HG03432 (cell line): ENCODE data around the gene GALNT18.

ENCODE experiments used
- ATAC-seq: cut with Tn5 transposase; IDR thresholded peaks from one replicate; pipeline ENCODE4 v1.9.1; 2021; ENCODE audit warnings: mild to moderate bottlenecking, moderate library complexity; ENCODE audit not compliant: unreplicated experiment

The GALNT18 gene

DNA sequence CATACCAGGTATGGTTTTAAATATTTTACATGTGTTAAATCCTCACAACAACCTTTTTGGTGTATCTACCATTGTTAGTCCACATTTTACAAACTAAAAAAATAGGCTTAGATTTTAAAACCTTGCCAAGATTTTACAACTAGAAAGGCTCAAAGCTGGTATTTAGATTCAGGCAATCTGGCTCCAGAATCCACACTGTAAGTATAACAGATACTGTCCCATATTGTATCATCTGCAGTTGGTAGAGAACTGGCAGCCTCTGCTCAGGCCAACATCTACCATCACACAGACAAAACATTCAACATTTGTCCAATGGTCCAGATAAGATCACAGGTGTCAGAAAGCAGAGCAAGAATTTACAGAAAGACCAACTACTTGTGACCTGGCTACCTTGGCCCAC lies 299.7 kb downstream of the GALNT18 start:
- no peak for ATAC-seq

DNA sequence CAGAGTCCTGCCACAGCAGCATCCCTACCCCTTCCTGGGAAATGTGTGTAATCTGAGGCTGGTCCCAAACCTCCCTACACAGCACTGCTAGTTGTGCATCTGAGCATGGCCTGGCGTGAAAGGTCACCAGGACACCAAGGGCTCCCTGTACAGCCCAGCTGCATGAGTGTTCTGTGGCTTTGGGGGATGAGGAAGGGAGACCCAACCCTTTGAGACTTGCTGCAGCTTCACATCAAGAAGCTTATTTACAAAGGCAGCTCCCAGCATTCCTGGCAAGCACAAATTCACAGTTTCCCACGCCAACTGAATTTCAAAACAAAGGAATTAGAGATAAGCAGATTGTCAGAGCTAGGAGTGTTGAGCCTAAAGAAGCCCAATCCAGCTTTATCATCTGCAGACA lies 301.0 kb downstream of the GALNT18 start:
- no peak for ATAC-seq

DNA sequence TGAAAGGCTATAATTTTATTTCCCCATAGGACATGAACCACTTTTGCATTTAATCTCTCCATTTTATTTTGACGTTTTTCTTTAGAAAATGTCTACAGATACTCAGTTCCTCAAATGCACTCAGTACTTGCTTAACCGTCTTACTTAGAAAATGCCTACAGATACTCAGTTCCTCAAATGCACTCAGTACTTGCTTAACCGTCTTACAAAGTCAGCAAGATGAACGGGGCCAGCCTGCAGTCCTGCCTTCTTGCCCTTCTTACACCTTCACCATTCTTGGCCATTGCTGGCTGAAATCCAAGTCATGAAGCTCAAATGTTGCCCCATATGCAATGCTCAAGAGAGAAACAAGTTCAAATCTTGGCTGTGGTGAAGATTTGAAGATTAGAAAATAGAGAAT lies 302.8 kb downstream of the GALNT18 start:
- no peak for ATAC-seq

DNA sequence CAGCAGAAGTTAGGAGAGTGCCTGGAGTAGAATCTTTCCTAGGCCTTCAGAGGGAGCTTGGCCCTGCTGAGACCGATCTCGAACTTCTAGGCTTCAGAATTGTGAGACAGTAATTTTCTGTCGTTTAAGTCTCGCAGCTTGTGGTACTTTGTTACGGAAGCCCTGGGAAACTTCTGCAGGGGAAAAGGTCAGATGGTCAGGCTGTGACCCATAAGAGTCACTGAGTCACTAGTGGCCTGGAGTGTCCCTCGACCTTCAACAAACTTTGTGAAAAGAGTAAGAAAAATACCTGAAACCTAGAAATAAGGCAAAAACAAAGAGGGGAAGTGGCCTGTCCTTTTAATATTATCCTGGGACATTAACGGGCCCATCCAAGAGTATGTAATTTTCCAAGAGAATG lies 303.3 kb downstream of the GALNT18 start:
- no peak for ATAC-seq

DNA sequence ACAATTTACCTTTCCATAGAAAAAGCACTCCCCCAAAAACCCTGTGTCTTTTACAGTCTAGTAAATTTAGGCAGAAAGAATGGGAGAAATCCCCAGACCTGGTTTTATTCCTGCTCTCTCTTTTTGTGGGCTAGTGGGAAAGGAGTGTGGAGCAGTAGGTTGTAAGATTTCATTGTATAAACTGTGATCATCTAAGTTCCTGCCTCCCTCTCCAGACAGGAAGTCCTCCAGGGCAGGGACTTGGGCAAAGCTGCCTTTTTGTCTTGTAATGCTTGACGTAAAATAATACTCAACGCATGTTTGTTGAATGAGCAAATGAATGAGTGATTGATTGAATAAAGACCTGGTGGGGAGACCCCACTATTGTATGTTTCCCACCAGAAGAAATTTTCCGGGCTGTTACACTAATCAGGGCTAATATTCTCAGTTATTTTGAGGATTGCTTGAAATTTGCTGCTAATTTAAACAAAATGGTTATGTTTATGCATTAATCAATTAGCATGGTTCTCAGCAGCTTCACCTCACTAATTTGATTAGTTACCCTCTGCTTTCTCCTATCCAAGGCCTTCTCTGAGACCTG lies 305.1 kb downstream of the GALNT18 start:
- no peak for ATAC-seq

DNA sequence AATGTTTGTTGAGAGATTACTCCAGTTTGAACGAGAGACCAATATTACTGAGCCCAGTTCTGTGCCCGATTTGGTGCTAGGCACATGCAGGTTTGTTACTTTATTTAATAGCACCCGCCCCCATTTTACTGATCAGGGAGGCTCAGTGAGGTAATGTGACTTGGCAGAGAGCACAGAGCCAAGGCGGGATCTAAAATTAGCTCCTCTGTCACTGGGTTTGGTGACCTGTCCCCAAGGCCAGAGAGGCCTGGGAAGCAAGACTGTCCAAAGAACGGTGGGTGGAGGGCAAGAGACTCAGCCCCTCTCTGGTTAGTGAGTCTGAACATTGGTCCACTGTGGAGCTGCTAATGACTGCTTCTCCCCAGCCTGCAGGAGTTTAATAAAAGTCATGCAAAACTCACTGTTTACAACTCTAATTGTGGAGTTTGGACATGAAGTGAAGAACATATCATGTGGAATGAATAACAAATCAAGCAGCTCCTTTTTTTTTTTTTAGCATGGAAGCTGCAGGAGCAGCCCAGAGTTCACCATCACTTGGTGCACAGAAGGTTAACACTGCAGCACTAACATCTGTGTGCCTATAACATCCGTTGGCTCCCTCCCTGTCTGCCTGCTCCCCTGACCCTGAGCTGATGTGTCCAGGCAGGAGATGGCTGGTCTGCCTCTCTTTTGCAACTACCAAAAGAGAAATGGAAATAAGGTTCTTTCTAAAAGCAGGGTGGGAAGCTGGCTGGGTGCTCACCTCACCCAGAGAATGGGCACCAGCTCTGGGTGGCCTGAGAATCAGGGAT lies 307.7 kb downstream of the GALNT18 start:
- ATAC-seq, result no peak

DNA sequence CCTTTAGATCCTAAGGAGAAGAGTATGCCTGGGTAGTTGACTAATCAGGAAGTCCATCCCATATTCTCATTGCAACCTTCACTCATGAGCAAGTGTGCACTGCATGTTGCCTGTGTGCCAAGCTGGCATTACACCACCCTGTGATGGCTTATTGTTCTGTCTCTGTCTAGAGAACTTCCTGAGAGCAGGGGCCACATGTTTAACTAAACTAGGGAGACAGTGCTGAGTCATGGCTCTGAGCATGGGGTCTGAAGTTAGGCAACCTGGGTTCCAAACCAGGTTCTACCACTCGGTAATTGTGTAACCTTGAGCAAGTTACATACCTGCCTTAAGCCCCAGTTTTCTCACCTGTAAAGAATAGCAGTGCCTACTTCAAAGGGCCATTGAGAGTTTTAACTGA lies 308.4 kb downstream of the GALNT18 start:
- ATAC-seq, result no peak

DNA sequence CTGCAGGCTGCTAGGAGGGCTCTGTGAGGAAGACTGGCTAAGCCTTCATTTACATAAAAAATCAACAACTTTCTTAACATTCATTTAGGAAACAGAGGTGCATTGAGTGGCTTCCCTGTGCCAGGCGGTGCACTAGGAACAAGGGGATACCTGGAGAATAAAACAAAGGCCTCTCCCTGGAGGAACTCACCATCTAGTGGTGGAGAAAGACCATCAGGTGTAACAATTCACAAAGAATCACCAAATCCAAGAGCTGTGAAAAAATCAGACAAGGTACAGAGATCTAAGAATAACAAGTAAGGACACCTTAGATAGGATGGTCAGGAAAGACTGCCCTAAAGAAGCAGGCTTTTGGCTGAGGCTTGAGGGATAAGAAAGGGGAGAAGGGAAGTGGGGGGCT lies 309.1 kb downstream of the GALNT18 start:
- no peak for ATAC-seq

DNA sequence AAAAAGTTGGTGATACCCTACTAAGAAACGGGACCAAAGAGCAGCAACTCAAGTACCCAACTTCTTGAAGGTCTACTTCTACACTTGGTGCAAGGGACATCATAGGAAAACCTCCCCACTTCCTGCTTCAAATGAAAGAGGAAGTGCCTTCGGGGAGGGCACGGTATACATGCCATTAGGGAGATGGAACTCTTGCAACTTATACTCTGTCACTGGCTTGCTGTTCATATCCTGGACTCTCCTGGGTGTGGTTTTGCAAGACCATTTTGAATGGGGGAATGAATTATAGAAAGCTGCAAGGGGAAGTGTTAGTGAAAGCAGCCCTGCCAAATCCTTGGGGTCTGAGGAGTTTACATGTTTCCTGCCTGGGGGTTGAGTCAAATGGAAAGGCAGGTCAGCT lies 310.6 kb downstream of the GALNT18 start:
- no peak for ATAC-seq

DNA sequence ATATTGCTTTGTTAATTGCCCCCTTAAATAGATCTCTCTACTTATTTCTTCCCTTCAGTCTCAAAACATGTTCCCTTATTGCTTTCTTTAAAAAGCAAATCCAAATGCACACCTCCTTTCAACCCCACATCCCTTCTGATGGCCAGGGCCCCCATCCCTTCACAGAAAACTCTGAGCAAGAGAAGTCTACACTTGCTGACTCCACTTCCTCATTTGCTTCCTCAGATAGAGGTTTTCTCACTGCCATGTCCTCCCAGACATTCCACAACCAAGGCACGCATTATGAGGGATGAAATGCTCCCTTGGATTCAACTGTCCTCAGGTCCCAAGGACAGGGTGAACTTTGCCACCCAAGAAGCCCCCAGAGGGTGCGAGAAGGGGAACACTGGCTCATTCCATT lies 311.9 kb downstream of the GALNT18 start:
- no peak for ATAC-seq

DNA sequence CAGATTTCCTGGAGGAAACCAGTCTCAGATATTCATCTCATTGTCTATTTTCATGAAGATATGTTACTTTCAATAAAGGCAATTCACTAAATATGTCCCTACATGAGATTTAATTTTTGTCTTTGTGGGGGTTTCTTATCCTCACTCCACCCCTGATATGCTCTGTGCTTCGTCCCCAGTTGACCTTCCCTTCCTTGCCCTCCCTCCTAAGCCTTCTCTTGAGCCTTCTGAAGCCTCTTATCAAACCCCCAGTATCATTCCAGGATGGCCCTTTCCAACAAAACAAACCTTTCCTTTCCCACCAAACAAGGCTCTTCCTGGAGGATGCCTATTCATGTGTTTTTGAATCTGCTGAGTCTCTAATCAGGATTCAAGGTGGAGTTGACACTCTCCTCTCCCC lies 313.6 kb downstream of the GALNT18 start:
- no peak for ATAC-seq

DNA sequence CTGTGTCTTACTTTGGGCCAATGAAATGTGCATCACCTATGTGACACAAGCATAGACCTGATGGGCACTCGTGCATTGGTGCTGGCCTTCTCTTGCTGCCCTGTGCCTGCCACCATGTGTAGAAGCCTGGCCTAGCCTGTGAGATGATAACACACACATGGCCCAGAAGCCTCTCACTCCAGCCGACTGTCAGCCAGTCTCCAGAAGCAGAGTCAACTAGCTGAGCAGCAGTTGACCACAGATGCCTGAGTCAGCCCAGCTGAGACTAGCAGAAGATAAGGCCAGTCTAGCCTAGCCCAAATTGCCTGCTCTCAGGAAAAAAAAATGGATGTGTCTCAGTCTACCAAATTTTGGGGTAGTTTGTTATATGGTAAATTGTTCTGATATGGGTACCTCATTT lies 314.9 kb downstream of the GALNT18 start:
- ATAC-seq, result no peak

DNA sequence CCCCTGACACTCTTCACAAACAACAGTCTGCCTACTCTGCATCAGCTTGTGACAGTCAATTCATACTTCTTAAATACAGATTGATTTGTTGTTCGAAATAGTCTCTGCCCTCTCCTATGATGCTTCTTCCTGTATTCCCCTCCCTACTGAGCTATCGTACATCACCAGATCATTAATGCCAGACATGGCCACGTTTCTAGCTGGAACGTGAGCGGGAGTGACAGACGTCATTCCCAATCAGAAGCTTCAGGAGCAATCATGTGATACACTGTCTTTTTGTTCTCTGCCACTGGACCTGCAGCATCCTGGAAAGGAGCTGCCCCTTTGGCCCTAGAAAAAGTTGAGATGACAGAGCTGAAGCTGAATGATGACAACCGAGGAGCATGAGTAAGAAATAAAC lies 317.3 kb downstream of the GALNT18 start:
- ATAC-seq, result no peak

DNA sequence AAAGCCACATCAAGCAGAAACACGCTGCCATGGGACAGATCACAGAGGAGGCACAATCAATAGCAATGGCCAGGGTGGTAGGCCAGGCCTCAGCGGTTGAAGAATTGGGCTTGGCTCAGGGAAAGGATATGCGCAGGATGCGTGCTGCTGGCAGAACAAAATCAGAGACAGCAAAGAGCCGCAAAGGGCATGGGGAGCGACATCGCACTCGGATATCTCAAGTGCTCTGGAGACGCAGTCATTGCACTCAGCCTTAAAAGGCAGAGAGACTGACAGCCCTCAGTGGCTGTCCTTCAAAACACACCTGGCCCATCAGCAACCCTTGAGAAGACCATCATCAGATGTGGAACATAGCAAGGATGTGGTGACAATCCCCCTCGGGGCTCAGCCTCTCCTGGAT lies 319.2 kb downstream of the GALNT18 start:
- no peak for ATAC-seq

DNA sequence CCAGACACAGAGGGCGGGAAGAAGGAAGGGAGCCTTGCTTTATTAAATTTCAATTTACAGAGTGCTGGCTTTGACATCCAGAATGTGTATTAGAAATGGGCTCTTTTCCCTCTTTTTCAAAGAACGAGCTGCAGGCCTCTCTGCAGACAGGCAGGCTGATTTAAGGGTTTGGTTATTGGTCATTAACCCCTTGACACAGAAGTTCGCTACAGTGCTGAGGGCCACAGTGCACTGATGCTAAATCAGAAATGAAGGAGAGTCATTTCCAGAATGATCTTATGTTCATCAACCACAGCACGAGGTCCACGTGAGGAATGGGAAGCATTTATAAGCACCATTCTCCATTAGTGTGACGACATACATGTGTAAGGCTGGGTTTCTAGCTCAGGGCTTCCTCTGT lies 320.6 kb downstream of the GALNT18 start:
- ATAC-seq, result no peak

DNA sequence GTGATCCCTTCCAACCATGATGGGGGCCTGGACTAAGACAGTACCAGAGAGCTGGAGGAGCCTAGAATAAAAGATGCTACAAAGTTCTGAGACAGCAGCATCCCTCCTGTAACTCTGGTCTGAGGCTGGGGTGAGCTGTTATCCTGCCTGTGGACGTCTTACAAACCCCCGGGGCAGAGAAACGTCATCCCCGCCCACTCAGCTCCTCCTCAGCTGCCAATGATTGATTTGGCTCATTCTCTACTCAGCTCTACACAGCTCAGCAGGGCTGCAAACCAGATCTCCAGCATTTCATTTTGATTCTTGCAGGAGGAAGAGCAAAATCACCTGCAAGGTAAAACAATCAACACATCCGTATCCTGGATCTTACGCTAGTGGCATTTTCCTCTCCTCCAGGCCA lies 324.2 kb downstream of the GALNT18 start:
- no peak for ATAC-seq

DNA sequence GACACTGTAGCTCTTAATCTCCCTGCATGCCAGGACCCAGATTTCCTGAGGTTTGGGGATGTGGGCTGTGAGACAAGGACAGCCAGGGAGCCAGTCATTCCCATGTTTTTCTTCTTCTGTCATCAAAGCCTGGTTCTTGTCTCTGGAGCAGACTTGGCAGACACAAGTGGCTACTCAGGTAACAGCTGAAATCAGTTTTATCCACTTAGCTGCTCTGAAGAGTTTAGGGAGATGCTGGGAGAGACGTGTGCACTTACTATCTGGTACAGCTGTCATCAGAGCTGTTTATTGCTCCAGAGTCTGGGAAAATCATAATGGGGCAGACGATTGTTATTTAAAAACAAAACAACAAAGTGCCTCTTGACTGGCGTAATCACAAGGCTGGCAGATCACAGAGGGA lies 325.4 kb downstream of the GALNT18 start:
- ATAC-seq, result no peak

DNA sequence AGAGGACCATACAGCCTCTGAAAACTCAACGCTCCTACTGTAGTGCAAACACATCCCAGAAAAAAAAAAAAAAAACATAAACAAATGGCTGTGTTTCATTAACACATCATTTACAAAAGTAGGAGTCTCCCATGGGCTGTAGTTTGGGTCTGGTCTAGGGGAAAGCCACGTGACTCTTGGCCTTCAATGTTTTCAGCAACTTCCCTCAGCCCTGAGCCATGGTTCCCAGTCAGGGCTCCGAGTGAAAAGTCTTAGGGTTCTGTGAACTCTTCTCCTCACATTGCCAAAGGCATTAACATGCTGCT lies 327.3 kb downstream of the GALNT18 start:
- no peak for ATAC-seq

DNA sequence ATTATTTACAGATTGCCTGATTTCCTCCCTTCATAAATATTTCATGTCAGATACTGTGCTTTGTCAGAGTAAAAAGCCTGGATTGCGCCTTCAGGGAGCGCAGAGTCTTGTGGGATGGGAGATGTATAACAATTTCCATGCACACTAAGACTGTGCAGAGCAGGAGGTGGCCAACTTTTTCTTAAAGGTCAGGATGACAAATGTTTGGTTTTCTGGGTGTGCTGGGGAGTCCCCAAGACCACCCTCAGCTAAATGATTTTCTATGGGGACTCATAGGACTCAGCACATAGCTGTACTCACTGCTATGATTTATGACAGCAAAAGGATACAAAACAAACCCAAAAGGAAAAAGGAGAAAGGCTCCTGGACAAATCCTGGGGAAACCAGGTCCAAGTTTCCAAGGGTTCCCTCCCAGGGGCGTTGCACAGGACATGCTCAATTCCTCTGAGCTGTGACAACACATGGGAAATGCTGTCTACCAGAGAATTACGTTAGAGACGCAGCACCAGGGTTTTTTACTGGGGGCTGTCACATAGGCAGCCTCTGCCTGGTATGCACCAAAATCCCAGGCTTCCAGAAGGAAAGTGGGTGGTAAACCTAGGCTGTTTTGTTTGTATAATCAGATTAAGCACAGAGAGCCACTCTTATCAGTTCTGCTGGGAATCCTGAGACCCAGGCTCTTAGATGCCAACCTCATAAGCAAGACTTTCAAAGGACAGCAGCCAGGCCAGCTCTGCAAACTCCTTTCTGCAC lies 327.8 kb downstream of the GALNT18 start:
- no peak for ATAC-seq

DNA sequence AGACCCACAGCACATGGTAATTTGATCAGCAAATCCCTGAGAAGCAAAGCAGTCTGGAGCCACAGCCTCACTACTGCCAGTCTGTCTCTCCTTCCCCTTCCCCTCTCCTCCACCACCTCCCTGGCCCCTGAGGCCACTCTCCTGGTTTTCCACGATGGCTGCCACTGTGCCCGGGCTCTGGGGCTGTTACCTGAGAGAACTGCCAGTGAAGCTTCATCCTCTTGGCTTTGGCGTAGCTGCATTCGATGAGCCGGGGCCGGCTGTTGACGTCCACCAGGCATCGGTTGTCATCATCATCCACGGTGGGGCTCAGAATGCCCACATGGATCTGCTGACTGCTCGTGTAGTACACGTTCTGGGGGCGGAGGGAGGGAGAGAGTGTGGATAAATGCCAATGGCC lies 329.0 kb downstream of the GALNT18 start:
- no peak for ATAC-seq

DNA sequence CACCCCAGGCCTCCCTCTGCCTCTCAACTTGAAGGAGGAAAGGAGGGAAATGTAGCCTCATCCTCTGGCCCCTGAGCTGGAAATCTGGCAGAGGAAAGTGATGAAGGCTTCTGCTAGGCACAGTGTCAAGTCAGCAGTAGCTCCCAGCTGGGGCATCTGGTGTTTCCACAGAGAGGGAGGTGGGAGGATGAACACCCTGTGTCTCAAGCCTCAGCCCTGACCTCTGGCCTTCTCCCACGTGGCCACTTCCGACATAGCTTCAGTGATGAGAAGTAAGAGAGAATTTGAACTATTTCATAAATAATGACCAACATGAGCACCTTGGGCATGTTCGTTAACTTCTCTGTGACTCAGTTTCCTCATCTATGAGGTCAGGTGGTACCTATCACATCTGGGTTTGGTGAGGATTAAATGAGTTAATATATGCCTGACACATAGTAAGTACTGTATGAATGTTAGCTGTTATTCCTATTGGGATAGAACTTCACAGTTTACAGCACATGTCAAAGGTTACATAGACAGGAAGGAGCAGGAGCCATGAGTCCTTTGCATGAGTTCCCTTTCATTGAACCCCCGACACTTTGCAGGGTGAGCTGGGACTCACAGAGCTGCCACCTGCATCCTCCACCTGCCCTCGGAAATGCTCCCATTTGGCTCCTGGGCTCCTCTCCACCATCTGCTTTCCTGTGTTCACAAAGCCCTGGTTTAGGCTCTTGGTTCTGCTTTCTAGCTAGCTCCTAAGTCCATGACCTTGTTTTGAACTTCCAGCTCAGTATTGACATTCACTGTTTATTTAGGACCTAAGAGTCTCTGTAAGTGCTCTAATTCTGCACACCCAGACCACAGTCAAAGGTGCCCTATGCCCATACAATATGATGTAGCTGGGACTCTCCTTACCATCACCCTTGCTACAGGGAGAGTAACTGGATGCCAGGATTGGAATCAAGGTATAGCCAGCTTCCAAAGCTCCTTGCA lies 330.5 kb downstream of the GALNT18 start:
- ATAC-seq, result no peak
